Lower lobe of right lung (tissue), 2 donors: ENCODE results near the gene UTP3. TPM values are rescaled to one million over a fixed set of nuclear protein-coding genes. Genes with fewer than 3 reads are reported as not detected.

Source experiments
- ATAC-seq, 2 donors: fragments of 200-7000 bp; cut with Tn5 transposase; one replicate each; pipeline ENCODE4 v1.9.1; 2020 to 2022; ENCODE audit warnings: mild to moderate bottlenecking in 2 of 2, moderate library complexity in 2 of 2
- DNase-seq: peaks from one replicate; pipeline ENCODE4 v3.0.0-alpha.2; 2020
- H3K27ac ChIP-seq: fragments of 200-600 bp; one replicate; pipeline ENCODE4 v1.8.0; 2022
- H3K27me3 ChIP-seq: fragments of 200-600 bp; one replicate; pipeline ENCODE4 v1.8.0; 2022; ENCODE audit warnings: low read depth
- H3K36me3 ChIP-seq: fragments of 200-600 bp; one replicate; pipeline ENCODE4 v1.8.0; 2022; ENCODE audit warnings: mild to moderate bottlenecking
- H3K4me1 ChIP-seq: fragments of 200-600 bp; one replicate; pipeline ENCODE4 v1.8.0; 2022
- H3K4me3 ChIP-seq: fragments of 200-600 bp; one replicate; pipeline ENCODE4 v1.8.0; 2022; ENCODE audit warnings: mild to moderate bottlenecking
- H3K9me3 ChIP-seq: fragments of 200-600 bp; one replicate; pipeline ENCODE4 v1.8.0; 2022
- CTCF ChIP-seq: fragments of 200-600 bp; IDR thresholded peaks from one replicate; pipeline ENCODE4 v1.8.0; 2022; ENCODE audit warnings: antibody characterized with exemption, mild to moderate bottlenecking
- intact Hi-C: fragments of 100-400 bp; cut with DNase I; formaldehyde crosslinking; loops from one replicate; pipeline ENCODE4 v1.11.0; 2022
- total RNA-seq: library from RNA; stranded (reverse); fragmentation: NEBNext Ultra II Directional; extraction: Animal tissue kit (Norgen Biotek cat#: 25700); gene quantifications from one replicate; pipeline ENCODE4 v1.2.1, GENCODE V29; 2021
- donor health status: DM: no; HTN: yes; CAD: no; lungs with severe emphysema.

The UTP3 gene
- total RNA-seq, 1 donor from 2014 or later, result 28.8 TPM

- DNase-seq (no peak), ATAC-seq (no peak)
- no peaks in the 10 kb centered on the region for H3K27me3 ChIP-seq
- H3K27ac ChIP-seq, result no peak overlapping the region
- H3K4me1 ChIP-seq, result no peaks in the 10 kb centered on the region
- H3K4me3 ChIP-seq, result no peak overlapping the region
- H3K36me3 ChIP-seq, result no peaks in the 10 kb centered on the region
- no peaks in the 10 kb centered on the region for H3K9me3 ChIP-seq
- intact Hi-C loops, result no loop called here
- no peak for TF ChIP-seq CTCF
Measured at GRCh38 chr4:70670332-70671014, 17.9 kb upstream of the UTP3 start.

GRCh38 chr4:70671091-70671490, 17.2 kb upstream of the UTP3 start:
- ATAC-seq, result no peak
- Histone ChIP-seq H3K36me3 (no peaks in the 10 kb centered on the region), H3K27me3 (no peaks in the 10 kb centered on the region), H3K4me3 (no peak overlapping the region), H3K27ac (no peak overlapping the region), H3K9me3 (no peaks in the 10 kb centered on the region), H3K4me1 (no peaks in the 10 kb centered on the region)
- no peak for TF ChIP-seq CTCF
- DNase-seq, result no peak
- intact Hi-C loops, result no loop called here

GRCh38 chr4:70674191-70674590, 14.1 kb upstream of the UTP3 start:
- ATAC-seq (no peak), DNase-seq (no peak)
- Histone ChIP-seq H3K27ac (no peak overlapping the region), H3K4me3 (no peak overlapping the region), H3K4me1 (no peaks in the 10 kb centered on the region), H3K36me3 (no peaks in the 10 kb centered on the region), H3K9me3 (no peaks in the 10 kb centered on the region), H3K27me3 (no peaks in the 10 kb centered on the region)
- TF ChIP-seq CTCF, result no peak
- intact Hi-C loops, result no loop called here

DNA sequence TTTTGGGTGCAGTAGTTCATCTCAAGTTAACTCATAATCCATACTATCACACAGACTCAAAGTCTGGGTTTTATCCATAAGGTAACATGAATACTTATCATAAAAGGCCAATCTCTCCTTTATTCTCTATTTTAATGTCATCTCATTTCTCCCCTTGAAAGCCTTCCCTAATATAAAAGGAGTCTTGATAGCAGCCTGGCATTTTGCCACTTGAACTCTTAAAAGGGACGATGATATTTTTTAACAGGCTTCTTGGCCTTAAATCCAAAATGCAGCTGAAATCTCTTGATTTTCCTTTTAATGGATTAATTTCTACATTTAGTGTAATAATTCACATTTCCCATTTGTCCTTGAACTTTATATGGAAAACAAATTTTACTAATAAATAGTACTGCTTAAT, 13.6 kb upstream of the UTP3 start:
- no peak for TF ChIP-seq CTCF
- no peaks in the 10 kb centered on the region for H3K36me3 ChIP-seq
- H3K4me3 ChIP-seq, result no peak overlapping the region
- H3K27me3 ChIP-seq, result no peaks in the 10 kb centered on the region
- H3K27ac ChIP-seq, result no peak overlapping the region
- H3K4me1 ChIP-seq, result no peaks in the 10 kb centered on the region
- no peak for DNase-seq
- no peaks in the 10 kb centered on the region for H3K9me3 ChIP-seq
- no peak for ATAC-seq
- intact Hi-C loops, result no loop called here

- TF ChIP-seq CTCF, result no peak
- no peak overlapping the region for H3K27ac ChIP-seq
- intact Hi-C loops, result no loop called here
- DNase-seq (no peak), ATAC-seq (no peak)
- no peaks in the 10 kb centered on the region for H3K9me3 ChIP-seq
- no peaks in the 10 kb centered on the region for H3K4me1 ChIP-seq
- no peak overlapping the region for H3K4me3 ChIP-seq
- no peaks in the 10 kb centered on the region for H3K36me3 ChIP-seq
- H3K27me3 ChIP-seq, result no peaks in the 10 kb centered on the region
Measured at GRCh38 chr4:70676554-70677090, 11.7 kb upstream of the UTP3 start.
